ENCODE results near the gene PHLPP1. TPM values are rescaled to one million over a fixed set of nuclear protein-coding genes. Genes with fewer than 3 reads are reported as not detected.
A peak's percentile ranks its signal among the peaks of the same experiment; 100 is the strongest.

Gene PHLPP1
- total RNA-seq, 6 experiments from 2014 or later = 8.6 to 19.3 (median 17.0) TPM

- ATAC-seq = no peak
These were observed 153.3 kb downstream of the PHLPP1 start for GRCh38 chr18:62868645-62869044.

GRCh38 chr18:62870643-62871042, 155.3 kb downstream of the PHLPP1 start:
- Histone ChIP-seq H3K27ac (peak overlapping the region in 2 of 3 donors; percentile 67 to 70), H3K4me3 (no peak overlapping the region), H3K36me3 (no peaks in the 10 kb centered on the region), H3K4me1 (peaks cover 0 to 19% (median 5%) of the 10 kb centered on the region in 4 donors), H3K9me3 (no peaks in the 10 kb centered on the region), H3K27me3 (no peaks in the 10 kb centered on the region)
- ATAC-seq = peak; percentile 71 to 78 (median 74)
- intact Hi-C loops (cut with DNase I) = no loop called here
- DNase-seq = no peak
- no peak for TF ChIP-seq CTCF (IDR thresholded peaks at IDR 0.05)
- no peak for TF ChIP-seq POLR2A (IDR thresholded peaks at IDR 0.05)

More at GRCh38 chr18:62868645-62869044, 153.3 kb downstream of the PHLPP1 start:
- Histone ChIP-seq H3K4me1 (peaks cover 0 to 19% (median 5%) of the 10 kb centered on the region in 4 donors), H3K9me3 (no peaks in the 10 kb centered on the region), H3K4me3 (no peak overlapping the region), H3K27ac (peak overlapping the region in 2 of 3 donors; percentile 66 to 70), H3K36me3 (no peaks in the 10 kb centered on the region), H3K27me3 (no peaks in the 10 kb centered on the region)
- intact Hi-C loops (cut with DNase I) = no loop called here
- DNase-seq = no peak
- TF ChIP-seq POLR2A (IDR thresholded peaks at IDR 0.05) = no peak
- TF ChIP-seq CTCF (IDR thresholded peaks at IDR 0.05) = no peak

DNA sequence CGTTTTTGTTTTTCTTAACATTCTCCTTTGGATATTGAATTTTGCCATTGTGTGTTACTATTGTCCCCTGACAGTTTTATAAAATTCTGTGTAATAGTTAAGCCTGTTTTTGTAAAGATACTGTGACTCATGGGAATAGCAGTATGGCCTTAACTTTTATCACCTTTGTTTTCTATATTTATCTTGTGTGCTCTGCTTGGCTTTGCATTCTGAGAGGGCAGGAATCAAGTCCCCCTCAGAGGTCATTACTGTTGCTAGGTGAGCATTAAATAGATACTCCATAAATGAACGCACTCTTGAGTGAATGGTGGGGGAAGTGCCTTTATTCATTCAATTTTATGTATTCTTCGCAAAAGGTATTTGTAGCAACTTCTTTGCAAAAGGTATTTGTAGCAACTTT, 160.0 kb downstream of the PHLPP1 start:
- intact Hi-C loops (cut with DNase I) = no loop called here
- ATAC-seq (no peak), DNase-seq (no peak)
- Histone ChIP-seq H3K27me3 (no peaks in the 10 kb centered on the region), H3K4me1 (peaks cover 0 to 13% (median 0%) of the 10 kb centered on the region in 4 donors), H3K27ac (no peak overlapping the region), H3K9me3 (no peaks in the 10 kb centered on the region), H3K4me3 (no peak overlapping the region), H3K36me3 (no peaks in the 10 kb centered on the region)
- 88% methylated on average over 3 of the region's 3 CpGs for WGBS (ENCODE audit: insufficient coverage, low coverage, low lambda C conversion rate, missing lambda C conversion rate)
- TF ChIP-seq POLR2A (IDR thresholded peaks at IDR 0.05) (no peak), CTCF (IDR thresholded peaks at IDR 0.05) (no peak)

- H3K9me3 ChIP-seq = no peaks in the 10 kb centered on the region
- no peaks in the 10 kb centered on the region for H3K36me3 ChIP-seq
- H3K27me3 ChIP-seq = no peaks in the 10 kb centered on the region
- H3K27ac ChIP-seq = no peak overlapping the region
- ATAC-seq (no peak), DNase-seq (no peak)
- no peak overlapping the region for H3K4me3 ChIP-seq
- no peak for TF ChIP-seq POLR2A (IDR thresholded peaks at IDR 0.05)
- TF ChIP-seq CTCF (IDR thresholded peaks at IDR 0.05) = no peak
- 82% methylated on average over 4 of the region's 4 CpGs for WGBS (ENCODE audit: insufficient coverage, low coverage, low lambda C conversion rate, missing lambda C conversion rate)
- H3K4me1 ChIP-seq = peaks cover 0 to 13% (median 0%) of the 10 kb centered on the region in 4 donors
- intact Hi-C loops (cut with DNase I) = no loop called here
These were observed 160.8 kb downstream of the PHLPP1 start for GRCh38 chr18:62876111-62876510.

- intact Hi-C loops (cut with DNase I) = no loop called here
- H3K27me3 ChIP-seq = no peaks in the 10 kb centered on the region
- 88% methylated on average over 3 of the region's 3 CpGs for WGBS (ENCODE audit: insufficient coverage, low coverage, low lambda C conversion rate, missing lambda C conversion rate)
- H3K9me3 ChIP-seq = no peaks in the 10 kb centered on the region
- H3K4me1 ChIP-seq = peaks cover 0 to 17% (median 0%) of the 10 kb centered on the region in 4 donors
- H3K4me3 ChIP-seq = no peak overlapping the region
- DNase-seq = no peak
- H3K27ac ChIP-seq = no peak overlapping the region
- TF ChIP-seq POLR2A (IDR thresholded peaks at IDR 0.05) = no peak
- no peak for ATAC-seq
- no peaks in the 10 kb centered on the region for H3K36me3 ChIP-seq
These were observed 161.5 kb downstream of the PHLPP1 start for GRCh38 chr18:62876828-62877227.
